Measurements from ENCODE around the gene ANO2.

ANO2 gene

GRCh38 chr12:5567016-5567725 lies 377.9 kb downstream of the ANO2 start:
- H3K27ac ChIP-seq: no peak overlapping the region
- no peaks in the 10 kb centered on the region for H3K36me3 ChIP-seq
- no peak for DNase-seq
- H3K9me3 ChIP-seq: no peaks in the 10 kb centered on the region
- H3K4me3 ChIP-seq: no peak overlapping the region
- no peak for TF ChIP-seq CTCF (IDR thresholded peaks at IDR 0.05)
- no peaks in the 10 kb centered on the region for H3K27me3 ChIP-seq
- peaks cover 0 to 28% (median 5%) of the 10 kb centered on the region in 4 donors for H3K4me1 ChIP-seq
- intact Hi-C loops (cut with DNase I; ENCODE audit: low total_unique reads): no loop called here

GRCh38 chr12:5565933-5566599 lies 379.0 kb downstream of the ANO2 start:
- no peak overlapping the region for H3K27ac ChIP-seq
- H3K9me3 ChIP-seq: no peaks in the 10 kb centered on the region
- no peak overlapping the region for H3K4me3 ChIP-seq
- intact Hi-C loops (cut with DNase I; ENCODE audit: low total_unique reads): no loop called here
- no peaks in the 10 kb centered on the region for H3K27me3 ChIP-seq
- H3K36me3 ChIP-seq: no peaks in the 10 kb centered on the region
- no peak for DNase-seq
- TF ChIP-seq CTCF (IDR thresholded peaks at IDR 0.05): no peak
- peaks cover 0 to 20% (median 2%) of the 10 kb centered on the region in 4 donors for H3K4me1 ChIP-seq

GRCh38 chr12:5562581-5562980 lies 382.5 kb downstream of the ANO2 start:
- H3K27me3 ChIP-seq: no peaks in the 10 kb centered on the region
- intact Hi-C loops (cut with DNase I; ENCODE audit: low total_unique reads): no loop called here
- H3K9me3 ChIP-seq: no peaks in the 10 kb centered on the region
- no peak for TF ChIP-seq CTCF (IDR thresholded peaks at IDR 0.05)
- no peak for DNase-seq
- peaks cover 0 to 16% (median 0%) of the 10 kb centered on the region in 4 donors for H3K4me1 ChIP-seq
- no peaks in the 10 kb centered on the region for H3K36me3 ChIP-seq
- no peak overlapping the region for H3K4me3 ChIP-seq
- no peak overlapping the region for H3K27ac ChIP-seq

DNA sequence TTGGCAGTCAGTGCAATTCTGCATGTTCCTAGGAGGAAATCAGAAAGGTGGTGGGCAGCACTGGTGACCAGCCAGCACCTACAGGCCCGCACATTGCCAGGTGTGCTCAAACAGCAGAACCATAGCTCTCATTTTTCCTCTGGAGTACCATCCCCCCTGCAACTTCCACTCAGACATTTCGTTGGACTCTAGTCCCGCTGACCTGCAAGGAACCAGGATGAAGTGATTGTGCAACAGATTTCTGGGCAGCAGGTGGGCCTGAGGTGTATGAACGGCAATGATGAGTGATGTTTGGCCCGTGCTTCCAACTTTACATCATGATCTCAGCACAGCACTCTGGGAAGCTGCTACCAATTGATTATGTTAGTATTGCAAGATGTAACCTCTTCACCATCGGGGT lies 383.2 kb downstream of the ANO2 start:
- TF ChIP-seq CTCF (IDR thresholded peaks at IDR 0.05): no peak
- peaks cover 0 to 11% (median 0%) of the 10 kb centered on the region in 4 donors for H3K4me1 ChIP-seq
- intact Hi-C loops (cut with DNase I; ENCODE audit: low total_unique reads): no loop called here
- no peaks in the 10 kb centered on the region for H3K9me3 ChIP-seq
- no peak overlapping the region for H3K4me3 ChIP-seq
- no peaks in the 10 kb centered on the region for H3K36me3 ChIP-seq
- no peaks in the 10 kb centered on the region for H3K27me3 ChIP-seq
- DNase-seq: no peak
- H3K27ac ChIP-seq: no peak overlapping the region

- Histone ChIP-seq H3K27ac (no peak overlapping the region), H3K9me3 (no peaks in the 10 kb centered on the region), H3K27me3 (no peaks in the 10 kb centered on the region), H3K36me3 (no peaks in the 10 kb centered on the region), H3K4me3 (no peak overlapping the region), H3K4me1 (peaks cover 0 to 3% (median 0%) of the 10 kb centered on the region in 4 donors)
- DNase-seq: no peak
- TF ChIP-seq CTCF (IDR thresholded peaks at IDR 0.05): no peak
- intact Hi-C loops (cut with DNase I; ENCODE audit: low total_unique reads): no loop called here
These were observed 384.0 kb downstream of the ANO2 start for GRCh38 chr12:5561057-5561456.
